IMR-90 (cell line): ENCODE data around the gene SEC16B.

Source experiments
- BHLHE40 ChIP-seq: fragments of 150-350 bp; IDR thresholded peaks from 2 replicates; pipeline ENCODE4 v1.6.1; 2016; ENCODE audit warnings: mild to moderate bottlenecking, low read depth, low read length
- MXI1 ChIP-seq: IDR thresholded peaks from 2 replicates; pipeline ENCODE4 v1.6.1; 2012; ENCODE audit warnings: low read depth, mild to moderate bottlenecking, low read length, moderate library complexity, borderline replicate concordance
- POLR2A ChIP-seq: IDR thresholded peaks from 2 replicates; pipeline ENCODE4 v1.6.1; 2012; ENCODE audit warnings: mild to moderate bottlenecking, low read depth, low read length
- RAD21 ChIP-seq: IDR thresholded peaks from 2 replicates; pipeline ENCODE4 v1.6.1; 2012; ENCODE audit warnings: low read length, improper control_type of control experiment
- TF ChIP-seq, protein P1 (sequence below): conservative IDR thresholded peaks from 2 replicates; pipeline ENCODE4 v1.5.1; 2012; ENCODE audit warnings: mild to moderate bottlenecking, low read depth, low read length, improper control_type of control experiment

DNA sequence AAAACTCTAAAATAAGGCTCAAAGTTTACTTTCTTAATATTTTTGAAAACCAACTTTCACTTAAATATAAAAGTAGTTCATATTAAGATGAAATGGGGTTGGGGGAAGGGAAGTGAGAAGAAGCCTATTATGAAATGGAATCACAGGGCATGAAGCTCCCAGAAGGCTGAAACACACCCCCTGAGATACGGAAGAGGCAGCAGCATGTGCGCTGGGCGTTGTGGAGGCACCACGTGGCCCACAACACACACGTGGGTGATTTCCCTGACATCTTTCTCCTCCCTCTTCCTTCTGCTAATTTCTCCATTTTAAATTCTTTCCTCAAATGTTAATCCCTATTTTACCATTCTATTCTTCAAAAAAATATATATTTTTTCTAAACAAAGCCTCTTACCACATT lies 35.6 kb upstream of the SEC16B start:
- TF ChIP-seq POLR2A = no peak
- no peak for TF ChIP-seq MXI1
- TF ChIP-seq RAD21 = no peak
- TF ChIP-seq, protein P1, sequence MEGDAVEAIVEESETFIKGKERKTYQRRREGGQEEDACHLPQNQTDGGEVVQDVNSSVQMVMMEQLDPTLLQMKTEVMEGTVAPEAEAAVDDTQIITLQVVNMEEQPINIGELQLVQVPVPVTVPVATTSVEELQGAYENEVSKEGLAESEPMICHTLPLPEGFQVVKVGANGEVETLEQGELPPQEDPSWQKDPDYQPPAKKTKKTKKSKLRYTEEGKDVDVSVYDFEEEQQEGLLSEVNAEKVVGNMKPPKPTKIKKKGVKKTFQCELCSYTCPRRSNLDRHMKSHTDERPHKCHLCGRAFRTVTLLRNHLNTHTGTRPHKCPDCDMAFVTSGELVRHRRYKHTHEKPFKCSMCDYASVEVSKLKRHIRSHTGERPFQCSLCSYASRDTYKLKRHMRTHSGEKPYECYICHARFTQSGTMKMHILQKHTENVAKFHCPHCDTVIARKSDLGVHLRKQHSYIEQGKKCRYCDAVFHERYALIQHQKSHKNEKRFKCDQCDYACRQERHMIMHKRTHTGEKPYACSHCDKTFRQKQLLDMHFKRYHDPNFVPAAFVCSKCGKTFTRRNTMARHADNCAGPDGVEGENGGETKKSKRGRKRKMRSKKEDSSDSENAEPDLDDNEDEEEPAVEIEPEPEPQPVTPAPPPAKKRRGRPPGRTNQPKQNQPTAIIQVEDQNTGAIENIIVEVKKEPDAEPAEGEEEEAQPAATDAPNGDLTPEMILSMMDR = no peak
- TF ChIP-seq BHLHE40 = no peak
